CD14-positive monocyte (primary cell): Measurements from ENCODE around the gene IRF2BPL. TPM values are rescaled to one million over a fixed set of nuclear protein-coding genes. Genes with fewer than 3 reads are reported as not detected.

Experiments
- DNase-seq, 3 donors: peaks; one replicate each; pipeline ENCODE4 v3.0.0-alpha.2; 2011 to 2022
- H2AFZ ChIP-seq: 2 replicates; pipeline ENCODE4 v1.6.0; 2012; ENCODE audit warnings: mild to moderate bottlenecking, low read depth, low read length, inconsistent platforms; ENCODE audit not compliant: insufficient read depth, poor library complexity, severe bottlenecking
- H3K27ac ChIP-seq, 2 donors: 1 replicate in 1 of 2; 2 replicates in 1 of 2; pipeline ENCODE4 v1.5.1; 2012 to 2013; ENCODE audit warnings: low read length in 2 of 2, control low read depth in 1 of 2, inconsistent platforms in 1 of 2, low read depth in 1 of 2, mild to moderate bottlenecking in 1 of 2
- H3K27me3 ChIP-seq, 2 donors: one replicate each; pipeline versions ENCODE4 v1.6.0 to v1.6.1; 2011 to 2013; ENCODE audit warnings: low read length in 2 of 2; ENCODE audit not compliant: control insufficient read depth in 2 of 2, insufficient read depth in 2 of 2
- H3K36me3 ChIP-seq, 2 donors: replicated peaks in 1 of 2; 1 replicate in 1 of 2; 2 replicates in 1 of 2; pipeline versions ENCODE4 v1.5.1 to v1.6.1; 2012 to 2013; ENCODE audit warnings: low read length in 2 of 2, control low read depth in 1 of 2, inconsistent platforms in 1 of 2, mild to moderate bottlenecking in 1 of 2; ENCODE audit not compliant: insufficient read depth in 2 of 2, control insufficient read depth in 1 of 2
- H3K4me1 ChIP-seq, 2 donors: 1 replicate in 1 of 2; 2 replicates in 1 of 2; pipeline versions ENCODE4 v1.5.1 to v1.6.1; 2012 to 2013; ENCODE audit warnings: low read length in 2 of 2, control low read depth in 1 of 2, inconsistent platforms in 1 of 2, mild to moderate bottlenecking in 1 of 2, moderate library complexity in 1 of 2; ENCODE audit not compliant: insufficient read depth in 2 of 2, control insufficient read depth in 1 of 2
- H3K4me2 ChIP-seq: replicated peaks from 2 replicates; pipeline ENCODE3; 2012; ENCODE audit warnings: low read length, moderate library complexity, mild to moderate bottlenecking; ENCODE audit not compliant: poor library complexity, severe bottlenecking; ENCODE audit errors: extremely low read depth
- H3K4me3 ChIP-seq, 3 experiments: fragments of 200-600 bp in 1 of 3; sonication (generic) in 1 of 3; replicated peaks in 1 of 3; 1 replicate in 2 of 3; 2 replicates in 1 of 3; pipeline ENCODE4 v1.5.1; 2011 to 2013; ENCODE audit warnings: low read length in 3 of 3, mild to moderate bottlenecking in 3 of 3, control low read depth in 2 of 3, low read depth in 2 of 3, inconsistent platforms in 1 of 3, moderate library complexity in 1 of 3
- H3K79me2 ChIP-seq: 2 replicates; pipeline ENCODE4 v1.6.0; 2012; ENCODE audit warnings: mild to moderate bottlenecking, control low read depth, inconsistent platforms, low read length, moderate library complexity; ENCODE audit not compliant: insufficient read depth
- H3K9ac ChIP-seq: 2 replicates; pipeline ENCODE4 v1.6.0; 2017; ENCODE audit warnings: low read length, mild to moderate bottlenecking; ENCODE audit not compliant: insufficient read depth, poor library complexity, severe bottlenecking
- H3K9me3 ChIP-seq, 2 donors: replicated peaks in 1 of 2; 1 replicate in 1 of 2; 2 replicates in 1 of 2; pipeline versions ENCODE4 v1.5.1 to v1.6.1; 2012 to 2013; ENCODE audit warnings: low read length in 2 of 2, control low read depth in 1 of 2; ENCODE audit not compliant: control insufficient read depth in 1 of 2, insufficient read depth in 1 of 2
- H4K20me1 ChIP-seq: 2 replicates; pipeline ENCODE4 v1.6.0; 2012; ENCODE audit warnings: mild to moderate bottlenecking, low read length, control low read depth, moderate library complexity; ENCODE audit not compliant: insufficient read depth
- H3K27ac Mint-ChIP-seq, 7 donors: one replicate each; pipeline ENCODE4 v1.8.0; 2020; ENCODE audit warnings: mild to moderate bottlenecking in 7 of 7, mixed read lengths in 7 of 7, moderate library complexity in 6 of 7, inconsistent platforms in 2 of 7
- H3K27me3 Mint-ChIP-seq, 3 donors: one replicate each; pipeline ENCODE4 v1.8.0; 2021 to 2022; ENCODE audit warnings: low read depth in 3 of 3, mild to moderate bottlenecking in 3 of 3, mixed read lengths in 3 of 3, moderate library complexity in 3 of 3, inconsistent platforms in 1 of 3
- H3K36me3 Mint-ChIP-seq, 2 donors: one replicate each; pipeline ENCODE4 v1.8.0; 2020; ENCODE audit warnings: mixed read lengths in 2 of 2, inconsistent platforms in 1 of 2, mild to moderate bottlenecking in 1 of 2
- H3K4me1 Mint-ChIP-seq: one replicate; pipeline ENCODE4 v1.8.0; 2020; ENCODE audit warnings: mild to moderate bottlenecking, mixed read lengths
- H3K4me3 Mint-ChIP-seq, 2 donors: one replicate each; pipeline ENCODE4 v1.8.0; 2020; ENCODE audit warnings: mild to moderate bottlenecking in 2 of 2, mixed read lengths in 2 of 2, moderate library complexity in 1 of 2
- H3K9me3 Mint-ChIP-seq, 7 donors: one replicate each; pipeline ENCODE4 v1.8.0; 2020 to 2022; ENCODE audit warnings: mixed read lengths in 7 of 7, mild to moderate bottlenecking in 6 of 7, moderate library complexity in 6 of 7, inconsistent platforms in 2 of 7
- CTCF ChIP-seq: fragments of 200-600 bp; IDR thresholded peaks from one replicate; pipeline ENCODE4 v1.8.0; 2022; ENCODE audit warnings: antibody characterized with exemption, mild to moderate bottlenecking
- WGBS: methylation state at CpG from one replicate; pipeline ENCODE4 v1.1.5; 2013; ENCODE audit warnings: missing lambda C conversion rate; ENCODE audit not compliant: insufficient coverage; 5-methylcytosine and 5-hydroxymethylcytosine counted together
- intact Hi-C, 2 donors: fragments of 100-400 bp; cut with micrococcal nuclease; formaldehyde crosslinking; loops; one replicate each; pipeline versions ENCODE4 v1.15.0 to v1.15.1; 2023
- polyA plus RNA-seq, 3 donors: library from polyadenylated mRNA; depleted of rRNA in 1 of 3; unstranded in 2 of 3; stranded (reverse) in 1 of 3; fragments of 300-500 nt in 2 of 3; fragments of >200 nt in 1 of 3; fragmentation: Illumina TruSeq in 2 of 3; gene quantifications; 1 replicate in 2 of 3; 2 replicates in 1 of 3; pipeline ENCODE4 v1.2.3, GENCODE V29; 2012 to 2021

Gene IRF2BPL
- polyA plus RNA-seq, 3 donors: 1.4 to 17.9 (median 1.9) TPM

GRCh38 chr14:77043177-77043983 lies 14.9 kb upstream of the IRF2BPL start:
- peak; percentile 80 to 90 (median 88) for DNase-seq
- Histone ChIP-seq H3K27ac (peak overlapping the region; percentile 78 to 93), H3K4me3 (peak overlapping the region in 1 of 3 experiments; percentile 55), H2AFZ (peak overlapping the region; percentile 39), H3K27me3 (no peaks in the 10 kb centered on the region), H3K4me1 (peaks cover 98 to 100% of the 10 kb centered on the region in 2 donors), H3K9me3 (no peaks in the 10 kb centered on the region), H4K20me1 (no peaks in the 10 kb centered on the region), H3K9ac (peak overlapping the region; percentile 44), H3K79me2 (no peaks in the 10 kb centered on the region), H3K4me2 (peak overlapping the region; percentile 70), H3K36me3 (no peaks in the 10 kb centered on the region)
- peaks cover 93% of the 10 kb centered on the region for H3K4me1 Mint-ChIP-seq
- TF ChIP-seq CTCF: no peak
- 28% methylated on average over 5 of the region's 10 CpGs for WGBS
- peak overlapping the region; percentile 54 to 80 for H3K4me3 Mint-ChIP-seq
- peaks cover 0 to 2% (median 0%) of the 10 kb centered on the region in 7 donors for H3K9me3 Mint-ChIP-seq
- H3K27ac Mint-ChIP-seq: peak overlapping the region; percentile 93 to 99 (median 96)
- peaks cover 0 to 4% of the 10 kb centered on the region in 2 donors for H3K36me3 Mint-ChIP-seq
- H3K27me3 Mint-ChIP-seq: no peaks in the 10 kb centered on the region
- intact Hi-C loops: loop anchor here in 1 of 2 donors (5.0 kb wide), 2 partner anchors 66 to 86 kb away; no protein-coding TSS in a partner anchor

- peaks cover 0 to 7% (median 0%) of the 10 kb centered on the region in 3 donors for H3K27me3 Mint-ChIP-seq
- H3K36me3 Mint-ChIP-seq: peaks cover 4 to 11% of the 10 kb centered on the region in 2 donors
- TF ChIP-seq CTCF: no peak
- H3K79me2 ChIP-seq: no peaks in the 10 kb centered on the region
- H3K27me3 ChIP-seq: no peaks in the 10 kb centered on the region
- H3K36me3 ChIP-seq: no peaks in the 10 kb centered on the region
- H2AFZ ChIP-seq: peak overlapping the region; percentile 19
- H3K27ac Mint-ChIP-seq: peak overlapping the region; percentile 70 to 99 (median 96)
- peak; percentile 60 to 70 (median 69) for DNase-seq
- peaks cover 0 to 2% (median 0%) of the 10 kb centered on the region in 7 donors for H3K9me3 Mint-ChIP-seq
- peaks cover 98 to 100% of the 10 kb centered on the region in 2 donors for H3K4me1 ChIP-seq
- no peak overlapping the region for H3K9ac ChIP-seq
- H4K20me1 ChIP-seq: no peaks in the 10 kb centered on the region
- peak overlapping the region in 1 of 3 experiments; percentile 67 for H3K4me3 ChIP-seq
- WGBS: 35% methylated on average over 10 of the region's 14 CpGs
- intact Hi-C loops: loop anchor here in 1 of 2 donors (5.0 kb wide), 2 partner anchors 65 to 85 kb away; no protein-coding TSS in a partner anchor
- H3K27ac ChIP-seq: peak overlapping the region; percentile 24 to 93
- H3K9me3 ChIP-seq: no peaks in the 10 kb centered on the region
- H3K4me3 Mint-ChIP-seq: peak overlapping the region in 1 of 2 donors; percentile 6
- H3K4me2 ChIP-seq: peak overlapping the region; percentile 24
- peaks cover 95% of the 10 kb centered on the region for H3K4me1 Mint-ChIP-seq
Observed at GRCh38 chr14:77041881-77042545, 13.5 kb upstream of the IRF2BPL start.
